Activated naive CD4-positive, alpha-beta T cell treated with anti-CD3 and anti-CD28 coated beads, Interleukin-2, amount 50 U/mL, for 24 hours (primary cell): ENCODE results near the gene SAMD8.
A peak's percentile ranks its signal among the peaks of the same experiment; 100 is the strongest.
"Not testable (repeated sequence)": the region's sequence is repeated elsewhere in the genome, so short reads cannot be mapped to it uniquely, and the experiment has no call there.

Source experiments
- H3K27ac Mint-ChIP-seq: one replicate; pipeline ENCODE4 v1.8.0; 2021; ENCODE audit warnings: mild to moderate bottlenecking, mixed read lengths
- H3K27me3 Mint-ChIP-seq: one replicate; pipeline ENCODE4 v1.8.0; 2021; ENCODE audit warnings: mixed read lengths
- H3K36me3 Mint-ChIP-seq: one replicate; pipeline ENCODE4 v1.8.0; 2021; ENCODE audit warnings: mixed read lengths
- H3K4me1 Mint-ChIP-seq: one replicate; pipeline ENCODE4 v1.8.0; 2021; ENCODE audit warnings: mixed read lengths
- H3K4me3 Mint-ChIP-seq: one replicate; pipeline ENCODE4 v1.8.0; 2021; ENCODE audit warnings: mild to moderate bottlenecking, mixed read lengths
- H3K9me3 Mint-ChIP-seq: one replicate; pipeline ENCODE4 v1.8.0; 2021; ENCODE audit warnings: mixed read lengths

Gene SAMD8

DNA sequence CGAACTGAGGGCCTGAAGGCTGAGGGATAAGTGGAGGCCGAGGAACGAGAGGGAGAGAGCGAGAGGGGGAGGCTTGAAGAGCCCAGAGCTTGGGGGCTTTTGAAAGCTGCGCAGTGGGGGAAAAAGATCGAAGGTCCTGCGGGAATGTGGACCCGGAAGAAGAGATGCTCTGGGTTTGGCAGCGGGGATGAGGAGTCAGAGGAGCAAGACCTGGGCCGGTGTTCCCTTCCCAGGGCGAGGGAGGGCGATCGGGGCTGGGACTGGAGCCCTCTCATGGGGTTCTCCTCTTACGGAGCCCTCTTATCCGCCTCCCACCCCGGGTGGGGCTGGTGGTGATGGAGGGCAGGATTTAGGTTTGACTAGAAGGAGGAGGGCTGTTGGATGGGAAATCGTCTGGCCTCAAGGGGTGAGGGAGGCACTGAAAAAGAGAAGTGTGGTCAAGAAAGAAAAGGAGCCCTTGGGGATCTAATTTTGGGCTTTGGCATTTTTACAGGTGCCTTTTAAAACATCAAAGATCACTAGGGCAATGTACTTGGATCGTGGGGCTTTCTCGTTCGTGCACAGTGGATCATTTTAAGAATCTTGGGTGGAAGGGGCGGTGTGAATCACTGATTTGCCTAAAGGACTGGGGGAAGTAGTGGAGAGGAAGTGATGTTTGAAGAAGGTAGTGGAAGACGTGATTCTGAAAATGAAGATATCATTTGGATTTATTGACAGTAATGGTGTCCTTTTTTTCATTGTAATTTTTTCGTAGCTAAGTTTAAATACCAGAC, 637 bp downstream of the SAMD8 start:
- peaks cover 3% of the 10 kb centered on the region for H3K36me3 Mint-ChIP-seq
- no peaks in the 10 kb centered on the region for H3K27me3 Mint-ChIP-seq
- peak overlapping the region; percentile 93 for H3K27ac Mint-ChIP-seq
- peaks cover 51% of the 10 kb centered on the region for H3K4me1 Mint-ChIP-seq
- no peaks in the 10 kb centered on the region for H3K9me3 Mint-ChIP-seq
- peak overlapping the region; percentile 90 for H3K4me3 Mint-ChIP-seq

DNA sequence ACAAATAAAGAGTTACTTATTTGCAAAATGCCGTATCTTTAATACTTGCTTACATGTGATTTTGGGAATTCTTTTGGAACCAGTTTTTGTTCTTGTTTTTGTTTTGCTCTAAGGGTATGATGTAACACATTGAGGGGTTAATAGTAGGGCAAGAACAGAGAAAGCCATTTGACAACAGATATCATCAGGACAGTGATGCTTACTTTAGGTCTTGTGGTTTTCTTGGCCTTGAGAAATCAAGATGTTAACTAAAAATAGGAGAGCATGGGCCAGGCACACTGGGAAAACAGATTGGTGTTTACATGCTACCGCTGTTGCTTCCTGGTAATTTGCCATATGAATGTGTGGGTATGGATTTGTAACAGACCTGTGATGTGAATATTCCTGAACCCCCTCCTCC, 3.7 kb downstream of the SAMD8 start:
- Mint-ChIP-seq H3K36me3 (peaks cover 3% of the 10 kb centered on the region), H3K4me1 (peaks cover 49% of the 10 kb centered on the region), H3K4me3 (no peak overlapping the region), H3K9me3 (no peaks in the 10 kb centered on the region), H3K27ac (no peak overlapping the region), H3K27me3 (no peaks in the 10 kb centered on the region)

GRCh38 chr10:75116941-75117775, 5.7 kb downstream of the SAMD8 start:
- H3K4me1 Mint-ChIP-seq: peaks cover 49% of the 10 kb centered on the region
- not testable (repeated sequence) for H3K9me3 Mint-ChIP-seq, H3K4me3 Mint-ChIP-seq, H3K36me3 Mint-ChIP-seq, H3K27ac Mint-ChIP-seq, H3K27me3 Mint-ChIP-seq

DNA sequence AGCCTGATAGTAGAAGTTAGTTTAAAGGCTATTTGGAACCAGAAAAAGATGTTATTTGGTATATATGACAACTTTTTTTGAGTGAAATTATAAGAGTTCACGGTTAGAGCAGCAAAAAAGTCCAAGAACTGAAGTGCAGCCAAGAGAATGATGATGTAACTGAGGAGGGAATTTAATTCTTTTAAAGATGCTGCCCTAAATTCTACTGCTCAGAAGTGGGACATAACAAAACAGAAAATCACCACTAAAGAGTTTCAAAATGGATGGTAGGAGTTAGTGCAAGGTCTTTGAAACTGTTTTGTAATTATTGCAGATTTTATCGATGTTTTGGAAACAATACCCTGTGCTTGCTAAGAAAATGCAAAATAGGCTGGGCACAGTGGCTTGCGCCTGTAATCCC, 6.5 kb downstream of the SAMD8 start:
- Mint-ChIP-seq H3K27ac (no peak overlapping the region), H3K27me3 (no peaks in the 10 kb centered on the region), H3K9me3 (no peaks in the 10 kb centered on the region), H3K4me3 (no peak overlapping the region), H3K4me1 (peaks cover 40% of the 10 kb centered on the region), H3K36me3 (peaks cover 3% of the 10 kb centered on the region)

- not testable (repeated sequence) for H3K4me3 Mint-ChIP-seq, H3K27me3 Mint-ChIP-seq, H3K36me3 Mint-ChIP-seq, H3K9me3 Mint-ChIP-seq, H3K27ac Mint-ChIP-seq
- H3K4me1 Mint-ChIP-seq: peaks cover 26% of the 10 kb centered on the region
These were observed 8.1 kb downstream of the SAMD8 start for GRCh38 chr10:75119444-75120066.

- Mint-ChIP-seq H3K27ac (no peak overlapping the region), H3K9me3 (no peaks in the 10 kb centered on the region), H3K4me3 (no peak overlapping the region), H3K36me3 (peaks cover 6% of the 10 kb centered on the region), H3K27me3 (no peaks in the 10 kb centered on the region), H3K4me1 (peaks cover 24% of the 10 kb centered on the region)
These were observed 9.9 kb downstream of the SAMD8 start for GRCh38 chr10:75121322-75121721.

GRCh38 chr10:75122505-75122904, 11.0 kb downstream of the SAMD8 start:
- Mint-ChIP-seq H3K4me1 (peaks cover 28% of the 10 kb centered on the region), H3K27me3 (no peaks in the 10 kb centered on the region), H3K27ac (no peak overlapping the region), H3K4me3 (no peak overlapping the region), H3K9me3 (no peaks in the 10 kb centered on the region), H3K36me3 (peaks cover 6% of the 10 kb centered on the region)

- peaks cover 26% of the 10 kb centered on the region for H3K4me1 Mint-ChIP-seq
- H3K9me3 Mint-ChIP-seq: no peaks in the 10 kb centered on the region
- no peak overlapping the region for H3K4me3 Mint-ChIP-seq
- no peaks in the 10 kb centered on the region for H3K27me3 Mint-ChIP-seq
- peaks cover 6% of the 10 kb centered on the region for H3K36me3 Mint-ChIP-seq
- peak overlapping the region; percentile 35 for H3K27ac Mint-ChIP-seq
These were observed 11.7 kb downstream of the SAMD8 start for GRCh38 chr10:75123088-75123682.

- H3K27me3 Mint-ChIP-seq: no peaks in the 10 kb centered on the region
- H3K4me3 Mint-ChIP-seq: no peak overlapping the region
- no peaks in the 10 kb centered on the region for H3K9me3 Mint-ChIP-seq
- H3K27ac Mint-ChIP-seq: peak overlapping the region; percentile 53
- peaks cover 42% of the 10 kb centered on the region for H3K4me1 Mint-ChIP-seq
- H3K36me3 Mint-ChIP-seq: peaks cover 6% of the 10 kb centered on the region
These were observed 14.8 kb downstream of the SAMD8 start for GRCh38 chr10:75126277-75126676.

DNA sequence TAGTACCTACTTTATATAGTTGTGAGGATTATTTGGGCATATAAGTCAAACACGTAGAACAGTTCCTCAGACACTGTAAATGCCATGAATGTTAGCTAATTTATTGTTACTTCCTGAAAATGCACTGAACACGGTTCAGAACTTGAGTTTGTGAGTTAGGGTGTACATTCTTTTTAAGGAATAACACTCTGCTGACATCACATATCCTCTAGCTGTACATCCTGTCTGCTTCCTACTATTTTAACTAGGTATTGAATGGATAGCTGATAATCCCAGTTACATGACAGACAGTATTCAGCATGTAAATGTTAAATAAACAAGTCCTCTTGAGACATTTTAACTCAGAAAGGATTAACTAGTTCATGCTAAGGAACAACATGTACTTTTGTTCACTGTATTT, 16.0 kb downstream of the SAMD8 start:
- Mint-ChIP-seq H3K4me1 (peaks cover 44% of the 10 kb centered on the region), H3K27me3 (no peaks in the 10 kb centered on the region), H3K36me3 (peaks cover 6% of the 10 kb centered on the region), H3K27ac (no peak overlapping the region), H3K9me3 (no peaks in the 10 kb centered on the region), H3K4me3 (no peak overlapping the region)

DNA sequence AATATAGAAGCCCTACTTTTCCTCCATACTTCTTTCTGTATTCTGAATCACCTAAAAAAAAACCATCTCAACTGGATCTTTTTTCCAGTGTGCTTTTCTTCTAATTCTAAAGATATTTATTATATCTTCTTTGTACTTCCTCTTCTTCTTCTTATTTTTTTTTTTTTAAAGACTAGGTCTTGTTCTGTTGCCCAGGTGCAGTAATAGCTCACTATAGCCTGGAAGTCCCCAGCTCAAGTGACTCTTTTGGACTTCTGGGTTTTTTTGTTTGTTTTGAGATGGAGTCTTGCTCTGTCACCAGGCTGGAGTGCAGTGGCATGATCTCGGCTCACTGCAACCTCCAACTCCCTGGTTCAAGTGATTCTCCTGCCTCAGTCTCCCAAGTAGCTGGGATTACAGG, 17.5 kb downstream of the SAMD8 start:
- H3K36me3 Mint-ChIP-seq, H3K27ac Mint-ChIP-seq, H3K27me3 Mint-ChIP-seq, H3K9me3 Mint-ChIP-seq, H3K4me3 Mint-ChIP-seq: not testable (repeated sequence)
- peaks cover 50% of the 10 kb centered on the region for H3K4me1 Mint-ChIP-seq

DNA sequence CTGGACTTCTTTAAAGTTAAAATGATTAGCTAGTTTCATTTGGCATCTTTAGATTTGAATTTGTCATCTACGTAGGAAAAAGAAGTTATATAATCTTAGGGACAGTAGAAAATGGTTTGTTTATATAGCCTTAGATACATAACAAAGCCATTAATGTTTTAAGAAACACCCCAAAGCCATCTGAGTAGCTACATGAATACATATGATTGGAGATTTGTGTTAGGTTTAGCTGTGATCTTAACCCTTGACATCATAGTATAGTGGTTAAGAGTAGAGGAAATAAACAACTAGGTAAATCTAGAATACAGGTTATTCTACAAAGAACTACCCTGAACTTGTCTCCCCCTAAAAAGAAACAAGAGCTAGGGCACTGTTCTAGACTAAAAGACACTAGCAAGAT, 18.1 kb downstream of the SAMD8 start:
- Mint-ChIP-seq H3K9me3 (no peaks in the 10 kb centered on the region), H3K4me3 (no peak overlapping the region), H3K27me3 (no peaks in the 10 kb centered on the region), H3K36me3 (peaks cover 5% of the 10 kb centered on the region), H3K27ac (no peak overlapping the region), H3K4me1 (peaks cover 50% of the 10 kb centered on the region)

- not testable (repeated sequence) for H3K9me3 Mint-ChIP-seq, H3K27me3 Mint-ChIP-seq, H3K4me3 Mint-ChIP-seq, H3K36me3 Mint-ChIP-seq
- H3K4me1 Mint-ChIP-seq: peaks cover 59% of the 10 kb centered on the region
- peak overlapping the region; percentile 5 for H3K27ac Mint-ChIP-seq
These were observed 22.2 kb downstream of the SAMD8 start for GRCh38 chr10:75133701-75134100.

GRCh38 chr10:75136346-75136745, 24.9 kb downstream of the SAMD8 start:
- H3K36me3 Mint-ChIP-seq: peaks cover 5% of the 10 kb centered on the region
- H3K9me3 Mint-ChIP-seq: no peaks in the 10 kb centered on the region
- peaks cover 54% of the 10 kb centered on the region for H3K4me1 Mint-ChIP-seq
- H3K27ac Mint-ChIP-seq: no peak overlapping the region
- H3K4me3 Mint-ChIP-seq: no peak overlapping the region
- no peaks in the 10 kb centered on the region for H3K27me3 Mint-ChIP-seq

DNA sequence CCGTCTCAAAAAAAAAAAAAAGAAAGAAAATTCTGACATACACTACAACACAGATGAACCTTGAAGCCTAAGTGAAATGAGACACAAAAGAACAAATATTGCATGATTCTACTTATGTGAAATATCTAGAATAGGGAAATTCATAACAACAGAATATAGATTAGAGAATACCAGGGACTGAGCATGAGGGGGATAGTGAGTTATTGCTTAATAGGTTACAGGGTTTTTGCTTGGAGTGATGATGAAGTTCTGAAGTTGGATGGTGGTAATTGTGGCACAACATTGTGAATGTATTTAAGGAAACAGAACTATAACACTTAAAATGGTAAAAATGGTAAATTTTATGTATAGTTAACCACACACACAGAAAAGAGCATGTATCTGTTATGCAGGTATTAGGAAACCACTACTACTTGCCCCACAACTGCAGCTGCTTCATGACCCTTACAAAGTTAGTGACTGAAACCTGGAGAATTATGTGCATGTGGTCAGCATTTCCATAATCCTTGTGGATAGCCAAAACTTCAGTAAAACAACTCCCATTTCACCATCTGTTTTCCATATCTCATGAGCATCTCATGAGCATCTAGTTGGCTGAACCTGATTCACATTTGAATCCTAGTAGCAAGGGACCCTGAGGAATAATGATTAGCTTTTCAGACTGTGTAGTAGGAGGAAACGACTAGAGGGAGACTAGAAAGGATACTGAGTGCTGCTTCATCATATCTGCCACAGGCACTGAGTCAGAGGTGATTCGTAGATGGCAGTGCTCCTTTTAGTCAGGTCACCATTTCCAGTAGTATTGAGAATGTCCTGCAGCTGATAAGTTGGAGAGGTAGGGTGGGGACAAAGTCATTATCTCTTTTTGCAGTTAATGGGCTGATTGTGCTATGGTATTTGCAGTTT, 26.3 kb downstream of the SAMD8 start:
- no peaks in the 10 kb centered on the region for H3K9me3 Mint-ChIP-seq
- H3K4me3 Mint-ChIP-seq: peak overlapping the region; percentile 1
- no peaks in the 10 kb centered on the region for H3K27me3 Mint-ChIP-seq
- H3K27ac Mint-ChIP-seq: peak overlapping the region; percentile 15
- H3K4me1 Mint-ChIP-seq: peaks cover 53% of the 10 kb centered on the region
- peaks cover 5% of the 10 kb centered on the region for H3K36me3 Mint-ChIP-seq
